GM19239 (cell line): ENCODE data around the gene ARHGEF39.
A peak's percentile ranks its signal among the peaks of the same experiment; 100 is the strongest.

Experiments
- DNase-seq: peaks from one replicate; pipeline ENCODE4 v3.0.0; 2011; ENCODE audit warnings: low spot score; ENCODE audit not compliant: insufficient read length
- FAIRE-seq: peaks from 2 replicates; lab custom pipeline; 2011; peaks lifted over from hg19 to GRCh38; lab: Jason Lieb, UNC

ARHGEF39 gene

DNA sequence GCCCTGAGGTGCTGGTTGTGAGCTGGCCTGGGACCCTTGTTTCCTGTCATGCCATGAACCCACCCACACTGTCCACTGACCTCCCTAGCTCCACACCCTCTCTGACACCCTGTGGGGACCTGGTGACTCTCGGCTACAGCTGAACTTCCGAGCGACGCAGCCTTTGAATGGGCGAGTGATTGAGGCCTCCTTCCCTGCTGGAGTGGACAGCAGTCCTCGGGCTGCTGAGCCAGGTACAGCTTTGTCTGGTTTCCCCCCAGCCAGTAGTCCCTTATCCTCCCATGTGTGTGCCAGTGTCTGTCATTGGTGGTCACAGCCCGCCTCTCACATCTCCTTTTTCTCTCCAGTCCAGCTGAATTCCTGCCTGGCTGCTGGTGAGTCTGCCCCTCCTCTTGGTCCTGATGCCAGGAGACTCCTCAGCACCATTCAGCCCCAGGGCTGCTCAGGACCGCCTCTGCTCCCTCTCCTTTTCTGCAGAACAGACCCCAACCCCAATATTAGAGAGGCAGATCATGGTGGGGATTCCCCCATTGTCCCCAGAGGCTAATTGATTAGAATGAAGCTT is 14.9 kb upstream of the ARHGEF39 start:
- no peak for DNase-seq
- FAIRE-seq = no peak

DNA sequence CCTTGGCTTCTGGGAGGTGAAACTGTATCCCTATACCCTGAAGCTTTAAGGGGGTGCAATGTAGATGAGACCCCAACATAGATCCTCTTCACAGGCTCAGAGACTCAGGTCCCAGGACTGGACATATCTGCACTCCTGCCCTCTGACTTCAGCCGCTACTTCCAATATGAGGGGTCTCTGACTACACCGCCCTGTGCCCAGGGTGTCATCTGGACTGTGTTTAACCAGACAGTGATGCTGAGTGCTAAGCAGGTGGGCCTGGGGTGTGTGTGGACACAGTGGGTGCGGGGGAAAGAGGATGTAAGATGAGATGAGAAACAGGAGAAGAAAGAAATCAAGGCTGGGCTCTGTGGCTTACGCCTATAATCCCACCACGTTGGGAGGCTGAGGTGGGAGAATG is 14.1 kb upstream of the ARHGEF39 start:
- DNase-seq = no peak
- no peak for FAIRE-seq

DNA sequence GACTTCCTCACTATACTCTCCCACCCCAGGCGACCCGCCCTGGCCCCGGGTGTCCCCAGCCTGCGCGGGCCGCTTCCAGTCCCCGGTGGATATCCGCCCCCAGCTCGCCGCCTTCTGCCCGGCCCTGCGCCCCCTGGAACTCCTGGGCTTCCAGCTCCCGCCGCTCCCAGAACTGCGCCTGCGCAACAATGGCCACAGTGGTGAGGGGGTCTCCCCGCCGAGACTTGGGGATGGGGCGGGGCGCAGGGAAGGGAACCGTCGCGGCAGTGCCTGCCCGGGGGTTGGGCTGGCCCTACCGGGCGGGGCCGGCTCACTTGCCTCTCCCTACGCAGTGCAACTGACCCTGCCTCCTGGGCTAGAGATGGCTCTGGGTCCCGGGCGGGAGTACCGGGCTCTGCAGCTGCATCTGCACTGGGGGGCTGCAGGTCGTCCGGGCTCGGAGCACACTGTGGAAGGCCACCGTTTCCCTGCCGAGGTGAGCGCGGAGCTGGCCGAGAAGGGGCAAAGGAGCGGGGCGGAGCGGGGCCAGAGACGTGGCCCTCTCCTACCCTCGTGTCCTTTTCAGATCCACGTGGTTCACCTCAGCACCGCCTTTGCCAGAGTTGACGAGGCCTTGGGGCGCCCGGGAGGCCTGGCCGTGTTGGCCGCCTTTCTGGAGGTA is 10.9 kb upstream of the ARHGEF39 start:
- FAIRE-seq (no peak), DNase-seq (no peak)

DNA sequence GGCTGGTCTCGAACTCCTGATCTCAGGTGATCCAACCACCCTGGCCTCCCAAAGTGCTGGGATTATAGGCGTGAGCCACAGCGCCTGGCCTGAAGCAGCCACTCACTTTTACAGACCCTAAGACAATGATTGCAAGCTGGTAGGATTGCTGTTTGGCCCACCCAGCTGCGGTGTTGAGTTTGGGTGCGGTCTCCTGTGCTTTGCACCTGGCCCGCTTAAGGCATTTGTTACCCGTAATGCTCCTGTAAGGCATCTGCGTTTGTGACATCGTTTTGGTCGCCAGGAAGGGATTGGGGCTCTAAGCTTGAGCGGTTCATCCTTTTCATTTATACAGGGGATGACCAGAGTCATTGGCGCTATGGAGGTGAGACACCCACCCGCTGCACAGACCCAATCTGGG is 10.2 kb upstream of the ARHGEF39 start:
- no peak for FAIRE-seq
- no peak for DNase-seq

DNA sequence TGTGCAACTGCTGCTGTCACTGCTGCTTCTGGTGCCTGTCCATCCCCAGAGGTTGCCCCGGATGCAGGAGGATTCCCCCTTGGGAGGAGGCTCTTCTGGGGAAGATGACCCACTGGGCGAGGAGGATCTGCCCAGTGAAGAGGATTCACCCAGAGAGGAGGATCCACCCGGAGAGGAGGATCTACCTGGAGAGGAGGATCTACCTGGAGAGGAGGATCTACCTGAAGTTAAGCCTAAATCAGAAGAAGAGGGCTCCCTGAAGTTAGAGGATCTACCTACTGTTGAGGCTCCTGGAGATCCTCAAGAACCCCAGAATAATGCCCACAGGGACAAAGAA is 9.0 kb upstream of the ARHGEF39 start:
- no peak for FAIRE-seq
- no peak for DNase-seq

DNA sequence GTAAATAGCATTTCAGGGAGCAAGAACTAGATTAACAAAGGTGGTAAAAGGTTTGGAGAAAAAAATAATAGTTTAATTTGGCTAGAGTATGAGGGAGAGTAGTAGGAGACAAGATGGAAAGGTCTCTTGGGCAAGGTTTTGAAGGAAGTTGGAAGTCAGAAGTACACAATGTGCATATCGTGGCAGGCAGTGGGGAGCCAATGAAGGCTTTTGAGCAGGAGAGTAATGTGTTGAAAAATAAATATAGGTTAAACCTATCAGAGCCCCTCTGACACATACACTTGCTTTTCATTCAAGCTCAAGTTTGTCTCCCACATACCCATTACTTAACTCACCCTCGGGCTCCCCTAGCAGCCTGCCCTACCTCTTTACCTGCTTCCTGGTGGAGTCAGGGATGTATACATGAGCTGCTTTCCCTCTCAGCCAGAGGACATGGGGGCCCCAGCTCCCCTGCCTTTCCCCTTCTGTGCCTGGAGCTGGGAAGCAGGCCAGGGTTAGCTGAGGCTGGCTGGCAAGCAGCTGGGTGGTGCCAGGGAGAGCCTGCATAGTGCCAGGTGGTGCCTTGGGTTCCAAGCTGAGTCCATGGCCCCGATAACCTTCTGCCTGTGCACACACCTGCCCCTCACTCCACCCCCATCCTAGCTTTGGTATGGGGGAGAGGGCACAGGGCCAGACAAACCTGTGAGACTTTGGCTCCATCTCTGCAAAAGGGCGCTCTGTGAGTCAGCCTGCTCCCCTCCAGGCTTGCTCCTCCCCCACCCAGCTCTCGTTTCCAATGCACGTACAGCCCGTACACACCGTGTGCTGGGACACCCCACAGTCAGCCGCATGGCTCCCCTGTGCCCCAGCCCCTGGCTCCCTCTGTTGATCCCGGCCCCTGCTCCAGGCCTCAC is 8.4 kb upstream of the ARHGEF39 start, which contains the start of gene CA9:
Gene CA9 (plus strand): TSS at position 797 of the 893 bp plus-strand sequence. CDS start 32 bp downstream, at position 829.
- FAIRE-seq = no peak
- no peak for DNase-seq

DNA sequence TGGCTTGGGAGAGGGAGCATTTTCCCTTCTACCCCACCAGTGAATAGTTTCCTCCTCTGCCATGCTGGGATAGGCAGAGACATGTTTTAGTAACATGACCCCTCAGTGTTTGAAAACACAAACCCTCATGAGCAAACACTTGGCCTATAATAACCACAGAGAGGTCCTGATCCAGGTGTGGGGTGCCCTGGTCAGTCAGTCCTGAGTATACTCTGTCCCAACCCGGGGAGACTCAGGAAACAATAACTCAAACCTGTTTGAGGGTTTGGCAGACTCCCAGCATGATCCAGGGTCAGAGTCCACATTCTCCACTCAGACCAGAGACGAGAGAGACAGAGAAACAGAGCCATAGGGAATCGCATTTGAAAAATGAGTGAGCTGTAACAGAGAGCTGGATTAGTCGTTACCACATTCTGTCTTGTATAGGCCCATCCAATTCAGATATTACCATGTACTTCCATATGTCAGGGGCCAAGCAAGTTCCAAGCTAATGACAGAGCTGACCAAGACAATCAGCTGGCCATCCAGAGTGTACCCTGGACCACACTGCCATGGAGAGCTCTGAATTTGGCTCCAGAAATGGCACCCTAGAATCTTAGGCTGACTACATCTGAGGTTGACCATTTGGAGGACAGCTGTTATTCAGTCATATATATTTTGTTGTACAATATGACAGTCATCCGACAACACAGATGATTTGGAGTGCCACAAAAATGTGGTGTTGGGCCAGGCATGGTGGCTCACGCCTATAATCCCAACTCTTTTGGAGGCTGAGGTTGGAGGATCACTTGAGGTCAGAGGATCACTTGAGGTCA is 4.5 kb upstream of the ARHGEF39 start:
- DNase-seq (no peak), FAIRE-seq (no peak)

DNA sequence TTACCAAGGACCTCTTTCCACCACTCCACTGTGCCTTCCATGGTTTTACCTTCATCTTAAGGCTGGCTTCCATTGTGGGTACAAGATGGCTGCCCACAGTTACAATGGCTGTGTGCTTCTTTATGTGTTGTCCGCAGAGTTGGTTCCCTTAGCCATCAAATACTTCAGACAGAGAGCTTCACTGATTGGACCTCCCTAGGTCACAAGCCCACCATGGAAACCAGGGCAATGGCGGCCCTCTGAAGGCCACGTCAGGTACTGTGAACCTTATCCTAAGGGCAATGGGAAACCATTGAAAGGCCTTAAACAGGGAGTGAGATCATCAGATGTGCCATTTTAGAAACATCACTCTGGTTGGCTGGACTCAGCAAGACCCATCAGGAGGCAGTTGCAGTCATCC is 2.9 kb upstream of the ARHGEF39 start:
- DNase-seq = no peak
- FAIRE-seq = no peak

DNA sequence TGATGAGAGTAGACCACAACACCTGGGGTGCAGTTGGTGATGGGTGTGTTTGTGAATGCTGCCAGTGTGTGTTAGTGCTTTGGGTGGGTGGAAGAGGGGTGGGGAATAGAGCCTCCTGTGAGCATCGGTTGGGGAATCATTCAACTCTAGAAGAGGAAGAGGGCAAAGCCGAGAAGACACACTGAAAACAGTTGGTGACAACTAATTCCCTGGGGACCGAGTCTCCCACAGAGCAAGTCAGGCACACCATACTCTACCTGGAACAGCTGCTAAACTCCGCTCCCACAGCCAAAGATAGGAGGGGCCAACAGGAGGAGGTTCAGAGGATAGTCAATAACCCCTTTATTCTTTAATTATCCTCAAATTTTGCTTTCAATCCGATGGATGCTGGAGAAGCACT is 1.6 kb upstream of the ARHGEF39 start:
- DNase-seq (no peak), FAIRE-seq (no peak)

DNA sequence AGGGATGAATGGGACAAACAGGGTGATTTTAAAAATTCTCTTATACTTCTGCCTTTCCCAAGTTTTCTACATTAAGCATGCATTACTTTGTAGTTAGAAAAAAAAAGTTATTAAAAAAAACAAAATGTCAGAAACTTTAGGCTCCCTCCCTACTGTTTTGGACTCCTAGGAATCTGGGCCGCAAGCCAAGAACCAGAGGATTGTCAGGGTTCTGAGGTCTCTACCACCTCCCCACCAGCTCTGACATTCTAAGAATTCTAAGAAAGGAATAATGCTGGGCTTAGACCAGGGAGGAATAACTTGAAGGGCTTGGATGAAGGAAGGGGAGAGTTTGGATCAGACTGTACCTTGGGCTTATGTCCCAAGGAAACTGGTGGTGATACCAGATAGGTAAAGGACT is 1.1 kb upstream of the ARHGEF39 start:
- DNase-seq (no peak), FAIRE-seq (no peak)

DNA sequence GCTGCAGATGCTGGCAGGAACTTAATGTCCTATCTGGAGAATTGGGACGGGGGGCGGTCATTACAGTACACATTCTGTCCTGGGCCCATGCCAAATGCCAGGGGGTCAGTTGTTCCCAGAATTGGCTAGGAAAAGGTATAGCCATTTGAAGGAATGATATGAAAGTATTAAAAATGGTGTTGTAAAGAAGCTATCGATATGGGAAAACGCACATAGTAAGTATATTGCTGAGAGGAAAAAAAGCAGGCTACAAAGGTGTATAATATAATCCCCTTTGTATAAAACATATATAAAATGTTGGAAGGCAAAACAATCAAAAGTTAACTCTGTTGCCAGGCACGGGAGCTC is 450 bp upstream of the ARHGEF39 start:
- no peak for FAIRE-seq
- DNase-seq = no peak

DNA sequence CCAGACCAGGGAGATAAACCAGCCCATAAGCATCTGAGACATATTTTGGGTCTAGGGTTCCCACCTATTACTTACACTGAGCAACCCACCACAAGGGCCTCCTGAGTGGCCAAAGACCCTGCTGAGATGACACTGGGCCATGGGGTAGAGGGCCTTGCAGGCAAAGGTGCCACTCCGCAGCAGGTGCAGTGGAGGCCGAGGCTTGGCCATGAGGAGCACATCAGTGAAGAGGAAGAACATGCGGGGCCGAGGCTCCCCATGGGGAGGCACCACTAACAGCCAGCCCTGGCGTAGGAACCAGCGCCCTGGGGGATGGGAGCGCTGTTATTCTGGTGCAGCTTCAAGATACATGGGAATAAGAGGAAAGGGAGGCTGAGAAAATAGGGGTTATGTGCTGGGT is 2.6 kb downstream of the ARHGEF39 start:
- no peak for FAIRE-seq
- DNase-seq = no peak

DNA sequence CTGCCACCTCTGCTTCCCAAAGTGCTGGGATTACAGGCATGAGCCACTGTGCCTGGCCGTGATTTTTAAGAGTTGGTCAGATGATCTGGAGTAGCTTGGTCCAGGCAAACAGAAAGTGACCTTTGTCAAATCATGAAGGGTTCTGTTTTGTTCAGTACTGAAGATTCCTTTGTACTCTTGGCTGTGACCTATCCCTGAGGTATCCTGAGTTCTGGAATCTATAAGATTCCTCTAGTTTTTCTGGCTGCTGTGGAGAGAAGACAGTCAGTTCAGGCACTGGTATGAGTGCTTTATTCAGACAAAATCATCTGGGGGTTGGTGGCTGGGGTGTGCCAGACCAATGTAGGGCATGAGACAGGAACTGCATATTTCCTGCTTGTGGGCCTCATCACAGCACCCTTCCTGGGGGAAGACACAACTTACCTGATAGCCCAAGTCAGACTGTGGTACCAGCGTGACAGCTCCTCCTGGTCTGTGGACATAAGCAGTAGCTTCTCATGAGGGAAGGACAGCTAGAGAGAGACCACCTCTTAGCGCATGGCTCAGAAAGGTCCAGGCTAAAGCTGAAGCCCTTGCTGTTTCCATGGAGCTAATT is 3.1 kb downstream of the ARHGEF39 start:
- DNase-seq (no peak), FAIRE-seq (no peak)

DNA sequence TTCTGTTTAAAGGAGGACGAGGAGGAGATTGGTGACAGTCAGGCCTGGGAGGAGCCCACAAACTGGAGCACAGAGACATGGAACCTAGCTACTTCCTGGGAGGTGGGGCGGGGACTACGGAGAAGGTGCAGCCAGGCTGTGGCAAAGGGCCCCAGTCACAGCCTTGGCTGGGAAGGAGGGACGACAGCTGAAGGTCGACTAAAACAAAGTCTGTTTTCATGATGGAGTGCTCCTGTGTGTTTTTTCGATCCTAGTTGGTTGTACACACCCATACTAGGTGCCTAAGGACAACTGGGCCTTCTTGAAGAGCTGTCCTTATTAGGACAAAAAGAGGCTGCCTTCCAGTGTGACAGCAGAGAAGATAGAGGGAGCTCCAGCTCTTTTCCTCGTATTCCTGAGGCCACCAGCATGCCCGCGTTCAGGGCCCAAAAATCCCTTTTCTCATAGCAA is 4.0 kb downstream of the ARHGEF39 start:
- no peak for DNase-seq
- no peak for FAIRE-seq

DNA sequence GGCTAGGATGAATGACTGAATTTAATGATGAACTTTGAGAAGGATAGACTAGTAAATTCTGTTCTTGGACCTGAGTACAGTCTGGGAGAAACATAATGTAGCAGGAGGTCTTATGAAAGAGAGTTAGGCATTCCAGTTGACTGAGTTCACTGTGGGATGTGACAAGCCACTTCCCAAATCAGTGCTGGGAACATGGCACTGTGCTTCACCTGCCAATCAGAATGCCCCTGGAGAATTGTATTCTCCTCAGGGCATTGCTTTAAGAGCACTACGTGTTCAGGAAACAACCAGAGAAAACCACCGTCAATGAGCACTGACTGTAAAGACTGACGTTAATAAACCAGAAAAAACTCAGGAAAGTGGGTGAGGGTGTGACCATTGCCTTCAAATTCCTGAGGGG is 5.7 kb downstream of the ARHGEF39 start:
- FAIRE-seq (no peak), DNase-seq (no peak)

DNA sequence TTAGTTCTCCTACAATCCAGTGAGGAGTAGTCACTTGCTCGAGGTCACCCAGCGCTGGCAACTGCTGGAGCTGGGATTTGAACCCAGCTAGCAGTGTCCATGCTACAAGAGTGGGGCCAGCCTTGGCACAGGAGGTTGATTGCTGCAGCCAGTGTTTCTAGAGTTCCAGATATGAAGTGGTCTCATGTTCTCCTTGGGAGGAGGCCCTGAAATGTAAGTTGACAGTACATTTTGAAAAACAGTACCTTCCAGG is 6.1 kb downstream of the ARHGEF39 start:
- no peak for FAIRE-seq

DNA sequence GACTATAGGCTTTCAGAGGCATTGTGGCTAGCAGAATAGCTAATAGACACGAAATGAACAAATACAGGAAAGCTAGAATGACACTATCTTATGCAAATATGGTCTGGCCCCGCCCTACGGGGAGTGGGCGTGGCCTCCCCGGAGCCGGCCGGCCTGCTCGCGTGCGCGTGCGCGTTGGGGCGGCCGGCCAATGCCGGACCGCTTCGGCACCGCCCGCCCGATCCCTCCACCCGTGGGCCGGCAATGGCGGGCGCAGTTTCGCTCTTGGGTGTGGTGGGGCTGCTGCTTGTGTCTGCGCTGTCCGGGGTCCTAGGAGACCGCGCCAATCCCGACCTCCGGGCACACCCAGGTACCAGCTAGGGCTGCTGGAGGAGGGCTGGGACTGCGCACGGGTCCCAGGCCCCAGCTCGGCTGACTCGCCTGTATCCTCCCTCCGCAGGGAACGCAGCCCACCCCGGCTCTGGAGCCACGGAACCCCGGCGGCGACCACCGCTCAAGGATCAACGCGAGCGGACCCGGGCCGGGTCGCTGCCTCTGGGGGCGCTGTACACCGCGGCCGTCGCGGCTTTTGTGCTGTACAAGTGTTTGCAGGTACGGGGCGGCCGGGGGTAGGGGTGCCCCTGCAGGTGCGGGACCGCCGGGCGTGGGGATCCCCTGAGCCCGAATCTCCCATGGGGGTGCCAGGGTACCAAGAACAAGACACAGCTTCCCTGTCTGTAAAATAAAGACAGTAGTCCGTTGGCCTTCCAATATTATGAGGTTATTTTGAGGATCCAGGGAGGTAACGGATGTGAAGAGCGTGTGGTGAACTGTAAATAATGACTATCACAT is 6.6 kb downstream of the ARHGEF39 start, which contains the start of gene CCDC107:
Gene CCDC107 (plus strand): TSS at position 156 of the 831 bp plus-strand sequence. CDS start 88 bp downstream, at position 244.
- no peak for FAIRE-seq

More for the DNA sequence above, 6.1 kb downstream of the ARHGEF39 start:
- DNase-seq = no peak

DNA sequence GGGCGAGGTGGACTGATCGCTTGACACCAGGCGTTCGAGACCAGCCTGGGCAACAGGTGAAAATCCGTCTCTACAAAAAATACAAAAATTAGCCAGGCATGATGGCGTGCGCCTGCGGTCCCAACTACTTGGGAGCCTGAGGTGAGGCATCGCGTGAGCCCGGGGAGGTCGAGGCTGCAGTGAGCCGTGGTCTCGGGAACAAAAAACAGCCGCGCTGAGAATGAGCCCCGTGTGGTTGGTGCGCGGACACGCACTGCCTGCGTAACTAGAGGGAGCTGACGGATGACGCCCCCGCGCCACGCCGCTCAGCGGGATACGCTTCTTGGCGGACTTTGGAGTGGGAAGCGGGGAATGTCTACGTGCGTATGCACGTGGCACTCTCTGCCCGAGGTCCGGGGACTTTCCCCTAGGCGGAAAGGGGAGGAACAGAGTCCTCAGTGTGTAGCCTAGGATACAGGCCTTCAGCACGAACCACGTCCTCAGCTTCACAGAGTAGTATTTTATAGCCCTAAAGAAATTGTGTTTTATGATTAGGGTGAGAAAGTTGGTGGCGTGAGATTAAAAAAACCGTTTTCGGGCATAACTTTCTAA is 7.4 kb downstream of the ARHGEF39 start, which contains the start of gene RMRP:
Gene RMRP (minus strand): TSS at position 474 of the 591 bp plus-strand sequence.
- peak; percentile 86 for FAIRE-seq
- DNase-seq = peak; percentile 91

More for the DNA sequence above, 6.6 kb downstream of the ARHGEF39 start, which contains the start of gene CCDC107:
- DNase-seq = no peak
